RWPE1 (cell line): ENCODE measurements around the gene CEP72.
A peak's percentile ranks its signal among the peaks of the same experiment; 100 is the strongest.

Source experiments
- CTCF ChIA-PET: fragments of 350-600 bp; sonication (Branson Sonifier 250); formaldehyde crosslinking; extraction: SDS; loops from one replicate; lab custom pipeline; 2021; lab: Yijun Ruan, JAX
- POLR2A ChIA-PET: fragments of 400-600 bp; formaldehyde crosslinking; extraction: SDS; loops from one replicate; lab custom pipeline; 2020; ENCODE audit warnings: antibody characterized with exemption; ENCODE audit not compliant: low non-redundant PET; lab: Yijun Ruan, JAX
- DNase-seq: peaks from one replicate; pipeline ENCODE4 v3.0.0; 2012; ENCODE audit warnings: low spot score
- H3K27ac ChIP-seq: fragments of 450-650 bp; 2 replicates; pipeline ENCODE4 v1.5.1; 2017
- CTCF ChIP-seq: fragments of 450-650 bp; conservative IDR thresholded peaks from 2 replicates; pipeline ENCODE4 v1.5.1; 2017; ENCODE audit warnings: low read depth, mild to moderate bottlenecking

Gene CEP72

DNA sequence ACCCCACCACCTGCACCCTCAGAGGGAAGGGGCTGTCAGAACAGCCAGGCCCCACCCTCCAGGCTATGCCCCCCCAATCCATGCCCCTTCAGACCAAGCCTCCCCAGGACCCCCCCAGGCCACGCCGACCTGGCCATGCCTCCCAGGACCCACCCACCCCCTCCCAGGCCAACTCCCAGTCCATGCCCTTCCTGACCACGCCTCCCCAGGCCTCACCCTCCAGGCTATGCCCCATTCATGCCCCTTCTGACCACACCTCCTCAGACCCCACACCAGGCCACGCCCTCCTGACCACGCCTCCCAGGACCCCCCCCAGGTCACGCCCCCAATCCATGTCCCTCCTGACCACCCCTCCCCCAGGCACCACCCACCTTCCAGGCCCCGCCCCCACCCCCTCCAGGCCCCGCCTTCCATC is 53.4 kb downstream of the CEP72 start:
- ChIA-PET POLR2A (no interaction called here), CTCF (no interaction called here)
- no peak for DNase-seq
- H3K27ac ChIP-seq: peak overlapping the region; percentile 55
- TF ChIP-seq CTCF: no peak

DNA sequence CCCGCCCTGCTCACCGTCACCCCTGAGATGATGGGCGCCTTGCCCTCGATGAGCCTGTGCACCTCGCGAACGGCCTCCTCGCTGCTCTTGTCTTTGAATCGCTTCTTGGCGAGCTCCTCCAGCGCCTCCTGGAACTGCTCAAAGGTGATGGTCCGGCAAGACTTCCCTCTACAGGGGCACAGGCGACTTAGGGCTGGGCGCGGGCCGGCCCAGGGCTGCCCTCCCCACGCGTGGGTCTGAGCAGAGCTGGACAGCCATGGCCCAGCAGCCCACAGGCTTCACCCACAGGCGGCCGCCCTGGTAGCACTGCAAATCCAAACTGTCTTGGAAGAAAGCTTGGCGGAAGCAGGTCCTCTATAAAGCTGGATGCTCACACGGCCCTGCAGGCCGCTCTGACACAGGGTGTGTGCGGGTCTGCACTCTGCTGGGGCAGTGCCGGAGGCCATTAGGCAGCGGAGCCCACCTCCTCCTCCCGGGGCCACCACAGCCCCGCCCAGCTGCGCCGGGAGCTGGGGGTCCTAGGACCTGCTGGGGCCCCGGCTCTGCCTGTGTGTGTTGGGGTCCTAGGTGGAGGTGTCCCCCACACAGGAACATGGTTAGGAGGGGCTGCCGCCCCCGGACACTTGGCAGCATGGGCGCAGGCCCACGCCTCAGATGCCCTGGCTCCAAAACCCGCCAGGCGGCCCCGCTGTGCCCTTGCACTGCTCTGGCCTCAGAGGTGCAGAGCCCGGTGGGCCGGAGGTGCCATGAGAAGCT is 54.0 kb downstream of the CEP72 start:
- no peak for TF ChIP-seq CTCF
- ChIA-PET POLR2A (no interaction called here), CTCF (no interaction called here)
- peak overlapping the region; percentile 46 for H3K27ac ChIP-seq
- DNase-seq: no peak

- no peak for DNase-seq
- CTCF ChIA-PET: no interaction called here
- POLR2A ChIA-PET: no interaction called here
- peak overlapping the region; percentile 46 for H3K27ac ChIP-seq
- no peak for TF ChIP-seq CTCF
Measured at GRCh38 chr5:666816-667498, 54.8 kb downstream of the CEP72 start.

GRCh38 chr5:668283-668995 is 56.3 kb downstream of the CEP72 start:
- DNase-seq: no peak
- POLR2A ChIA-PET: no interaction called here
- H3K27ac ChIP-seq: peak overlapping the region; percentile 93; the same call in 1 of the 2 replicates
- TF ChIP-seq CTCF: no peak
- CTCF ChIA-PET: interaction anchor here (0.6 to 1.5 kb wide), 4 partner anchors 234 to 352 kb away, joined by 3 to 5 read pairs (median 4); no protein-coding TSS in a partner anchor

DNA sequence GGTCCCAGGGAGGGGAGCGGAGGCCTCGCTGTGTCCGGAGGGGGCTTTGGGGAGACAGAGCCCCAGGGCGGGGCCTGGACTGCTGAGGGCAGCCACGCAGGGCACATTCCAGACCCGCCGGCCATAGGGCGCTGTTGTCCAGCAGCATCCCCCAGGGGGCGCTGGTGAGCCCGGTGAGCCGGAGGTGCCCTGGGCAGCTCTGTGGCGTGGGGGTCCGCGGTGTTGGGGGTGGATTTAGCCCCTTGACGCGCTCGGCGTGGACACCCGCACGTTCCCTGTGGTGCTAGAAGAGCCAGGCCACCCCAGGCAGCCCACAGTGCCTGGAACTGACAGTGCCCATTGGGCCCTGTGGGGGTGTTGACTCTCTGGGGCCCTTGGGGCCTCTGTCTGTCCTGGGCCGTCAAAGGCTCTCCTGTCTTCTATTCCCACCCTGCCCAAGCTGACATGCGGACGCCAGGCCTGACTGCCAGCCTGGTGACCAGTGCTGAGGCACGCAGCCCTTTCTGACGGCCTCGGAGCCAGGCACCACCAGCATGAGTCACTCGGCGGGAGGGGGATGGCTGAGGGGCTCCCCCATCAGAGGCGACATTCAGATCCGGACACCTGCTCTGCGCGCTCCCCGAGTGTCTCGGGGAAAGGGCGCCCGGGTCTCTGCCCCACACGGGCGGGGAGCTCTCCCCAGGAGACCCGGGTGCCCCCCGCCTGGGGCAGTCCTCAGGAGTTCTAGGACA is 57.1 kb downstream of the CEP72 start:
- DNase-seq: no peak
- ChIA-PET CTCF (interaction anchor here (0.5 to 1.9 kb wide), 13 partner anchors 27 to 1229 kb away, joined by 3 to 8 read pairs (median 4); no protein-coding TSS in a partner anchor), POLR2A (no interaction called here)

More for the DNA sequence above, 57.1 kb downstream of the CEP72 start:
- peak; percentile 89 for TF ChIP-seq CTCF
- H3K27ac ChIP-seq: peak overlapping the region; percentile 93
